Neural cell (in vitro differentiated cells): Measurements from ENCODE around the gene B4GALT5.

Source experiments
- CTCF ChIP-seq: fragments of 450-650 bp; IDR thresholded peaks from 2 replicates; pipeline ENCODE4 v1.5.1; 2014; ENCODE audit warnings: antibody characterized with exemption, mild to moderate bottlenecking, moderate library complexity; ENCODE audit not compliant: poor library complexity, severe bottlenecking
- POLR2AphosphoS5 ChIP-seq: IDR thresholded peaks from 2 replicates; pipeline ENCODE4 v1.6.1; 2012
- SMC3 ChIP-seq: fragments of 450-650 bp; conservative IDR thresholded peaks from 2 replicates; pipeline ENCODE4 v1.6.1; 2014; ENCODE audit warnings: antibody characterized with exemption, mild to moderate bottlenecking, moderate library complexity; ENCODE audit not compliant: poor library complexity
- TAF1 ChIP-seq: IDR thresholded peaks from 2 replicates; pipeline ENCODE4 v1.6.1; 2012; ENCODE audit warnings: low read depth

DNA sequence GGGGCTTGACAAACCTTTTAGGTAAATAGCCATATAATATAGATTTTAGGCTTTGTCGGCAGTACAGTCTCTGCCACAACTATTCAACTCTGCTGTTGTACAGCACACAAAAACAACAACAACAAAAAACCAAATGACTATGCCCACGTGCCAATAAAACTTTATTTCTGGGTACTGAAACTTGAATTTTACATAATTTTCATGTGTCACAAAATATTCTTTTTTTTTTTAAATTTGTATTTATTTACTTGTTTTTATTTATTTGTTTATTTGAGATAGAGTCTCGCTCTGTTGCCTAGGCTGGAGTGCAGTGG is 34.8 kb upstream of the B4GALT5 start:
- TF ChIP-seq SMC3 (no peak), CTCF (no peak), TAF1 (no peak), POLR2AphosphoS5 (no peak)
